GM19193 (cell line): ENCODE data around the gene KMT2A.

Source experiments
- POLR2A ChIP-seq: IDR thresholded peaks from 4 replicates; pipeline ENCODE4 v1.6.1; 2011; ENCODE audit not compliant: insufficient read depth, insufficient read length; ENCODE audit errors: extremely low read depth

The KMT2A gene

GRCh38 chr11:118522571-118523072 is 86.3 kb downstream of the KMT2A start:
- TF ChIP-seq POLR2A, result no peak

GRCh38 chr11:118524356-118524755 is 88.1 kb downstream of the KMT2A start:
- TF ChIP-seq POLR2A, result no peak

GRCh38 chr11:118524757-118525470 is 88.6 kb downstream of the KMT2A start:
- TF ChIP-seq POLR2A, result no peak

GRCh38 chr11:118526688-118527087 is 90.4 kb downstream of the KMT2A start:
- no peak for TF ChIP-seq POLR2A

- TF ChIP-seq POLR2A, result peak; percentile 26
Measured at GRCh38 chr11:118527109-118527508, 90.8 kb downstream of the KMT2A start, which contains the start of gene TTC36. Gene TTC36 (plus strand): TSS chr11:118527474. CDS start chr11:118527495, 21 bp downstream.

- TF ChIP-seq POLR2A, result no peak
Measured at GRCh38 chr11:118528511-118528910, 92.2 kb downstream of the KMT2A start.

- TF ChIP-seq POLR2A, result no peak
Measured at GRCh38 chr11:118529584-118530175, 93.4 kb downstream of the KMT2A start.

- TF ChIP-seq POLR2A, result no peak
Measured at GRCh38 chr11:118530180-118530682, 93.9 kb downstream of the KMT2A start.

- TF ChIP-seq POLR2A, result no peak
Measured at GRCh38 chr11:118530683-118531596, 94.6 kb downstream of the KMT2A start, which contains the start of gene TMEM25. Gene TMEM25 (plus strand): TSS chr11:118531192. CDS start chr11:118531802, 610 bp downstream.

- no peak for TF ChIP-seq POLR2A
Measured at GRCh38 chr11:118531597-118532084, 95.3 kb downstream of the KMT2A start.

- TF ChIP-seq POLR2A, result no peak
Measured at GRCh38 chr11:118532091-118532490, 95.8 kb downstream of the KMT2A start.

GRCh38 chr11:118532852-118533768 is 96.8 kb downstream of the KMT2A start:
- TF ChIP-seq POLR2A, result no peak
